Skeletal muscle tissue (tissue), 4 donors: ENCODE data around the gene MOBP. TPM values are rescaled to one million over a fixed set of nuclear protein-coding genes. Genes with fewer than 3 reads are reported as not detected.

Experiments
- H3K27ac ChIP-seq: one replicate; pipeline ENCODE4 v1.7.0; 2013; ENCODE audit warnings: mild to moderate bottlenecking, low read depth, low read length, inconsistent platforms
- H3K27me3 ChIP-seq, 3 donors: one replicate each; pipeline ENCODE4 v1.7.0; 2013; ENCODE audit warnings: low read length in 3 of 3; ENCODE audit not compliant: control insufficient read depth in 3 of 3, insufficient read depth in 3 of 3
- H3K36me3 ChIP-seq, 3 donors: one replicate each; pipeline ENCODE4 v1.7.0; 2013; ENCODE audit warnings: low read length in 3 of 3; ENCODE audit not compliant: control insufficient read depth in 3 of 3, insufficient read depth in 3 of 3
- H3K4me1 ChIP-seq, 3 donors: one replicate each; pipeline ENCODE4 v1.7.0; 2013; ENCODE audit warnings: low read length in 3 of 3, mild to moderate bottlenecking in 3 of 3; ENCODE audit not compliant: control insufficient read depth in 3 of 3, insufficient read depth in 3 of 3
- H3K4me3 ChIP-seq, 3 donors: one replicate each; pipeline ENCODE4 v1.7.0; 2013; ENCODE audit warnings: low read length in 3 of 3
- H3K9ac ChIP-seq, 3 donors: one replicate each; pipeline ENCODE4 v1.7.0; 2013; ENCODE audit warnings: low read length in 3 of 3, mild to moderate bottlenecking in 3 of 3, moderate library complexity in 2 of 3, low read depth in 1 of 3
- H3K9me3 ChIP-seq, 3 donors: one replicate each; pipeline ENCODE4 v1.7.0; 2013; ENCODE audit warnings: low read length in 3 of 3; ENCODE audit not compliant: control insufficient read depth in 3 of 3
- total RNA-seq: library from RNA; depleted of rRNA; stranded (reverse); fragments of >200 nt; gene quantifications from one replicate; pipeline ENCODE4 v1.2.3, GENCODE V29; 2014
- donor health status: Osteomylitis.

Gene MOBP
- total RNA-seq, 1 donor from 2014 or later, result not detected

- Histone ChIP-seq H3K36me3 (no peaks in the 10 kb centered on the region), H3K9ac (no peak overlapping the region)
Observed at GRCh38 chr3:39550354-39551051, 83.0 kb downstream of the MOBP start.

More at GRCh38 chr3:39550354-39551051, 83.0 kb downstream of the MOBP start:
- Histone ChIP-seq H3K4me1 (no peaks in the 10 kb centered on the region), H3K9me3 (no peaks in the 10 kb centered on the region), H3K4me3 (no peak overlapping the region), H3K27me3 (peaks cover 0 to 4% (median 0%) of the 10 kb centered on the region in 3 donors), H3K27ac (no peak overlapping the region)

Other genes starting within 250 kb of the MOBP start
- 3.1 TPM for gene CX3CR1, start 187.6 kb upstream of the MOBP start, total RNA-seq
- not detected for gene CCR8, start 138.0 kb upstream of the MOBP start, total RNA-seq
- 13.6 TPM for gene SLC25A38, start 84.3 kb upstream of the MOBP start, total RNA-seq
- gene RPSA, start 61.0 kb upstream of the MOBP start, total RNA-seq, result 1,387 TPM